HepG2 (cell line): Measurements from ENCODE around the gene TMTC4. TPM values are rescaled to one million over a fixed set of nuclear protein-coding genes. Genes with fewer than 3 reads are reported as not detected.
A peak's percentile ranks its signal among the peaks of the same experiment; 100 is the strongest.
"Not testable (repeated sequence)": the region's sequence is repeated elsewhere in the genome, so short reads cannot be mapped to it uniquely, and the experiment has no call there.

Experiments
- ATAC-seq: fragments of 200-7000 bp; cut with Tn5 transposase; 3 replicates; pipeline ENCODE4 v1.9.1; 2020; ENCODE audit warnings: mild to moderate bottlenecking, moderate library complexity
- BruUV-seq: library from RNA; stranded (reverse); fragments of 400-500 nt; replicated peaks from 2 replicates; lab custom pipeline; 2021; lab: Mats Ljungman, UMichigan
- CTCF ChIA-PET: fragments of 300-600 bp; formaldehyde crosslinking; extraction: SDS; loops from one replicate; lab custom pipeline; 2021; ENCODE audit warnings: low total read pairs, inconsistent platforms, low intra/inter-chr PET ratio; lab: Yijun Ruan, JAX
- POLR2A ChIA-PET: fragments of 350-600 bp; sonication (Branson Sonifier 250); formaldehyde crosslinking; loops from one replicate; lab custom pipeline; 2020; ENCODE audit warnings: antibody characterized with exemption, inconsistent platforms; lab: Yijun Ruan, JAX
- DNase-seq: peaks from one replicate; pipeline ENCODE4 v3.0.0-alpha.2; 2015; ENCODE audit warnings: low spot score
- FAIRE-seq: peaks from 3 replicates; lab custom pipeline; 2011; peaks lifted over from hg19 to GRCh38; lab: Jason Lieb, UNC
- H2AFZ ChIP-seq: one replicate; pipeline ENCODE4 v1.6.1; 2011; ENCODE audit warnings: low read length, inconsistent platforms
- H3K27ac ChIP-seq: fragments of 300-600 bp; 3 replicates; pipeline ENCODE4 v1.8.0; 2011; ENCODE audit warnings: mixed run types, mild to moderate bottlenecking, mixed read lengths, low read length, inconsistent platforms; ENCODE audit not compliant: insufficient read depth; ENCODE audit errors: extremely low read length
- H3K27me3 ChIP-seq, 2 experiments: fragments of 200-600 bp in 1 of 2; 2 replicates in 1 of 2; 3 replicates in 1 of 2; pipeline versions ENCODE4 v1.6.0 to v1.8.0; 2011; ENCODE audit warnings: low read length in 2 of 2, mild to moderate bottlenecking in 2 of 2, moderate library complexity in 2 of 2, inconsistent platforms in 1 of 2; ENCODE audit not compliant: insufficient read depth in 2 of 2, control insufficient read depth in 1 of 2
- H3K36me3 ChIP-seq, 2 experiments: fragments of 200-600 bp in 1 of 2; replicated peaks in 1 of 2; 2 replicates in 1 of 2; 3 replicates in 1 of 2; pipeline versions ENCODE4 v1.5.1 to v1.8.0; 2011; ENCODE audit warnings: low read length in 2 of 2, inconsistent platforms in 1 of 2; ENCODE audit not compliant: insufficient read depth in 2 of 2, control insufficient read depth in 1 of 2
- H3K4me1 ChIP-seq: 2 replicates; pipeline ENCODE4 v1.5.1; 2012; ENCODE audit warnings: low read length, inconsistent platforms; ENCODE audit not compliant: insufficient read depth
- H3K4me2 ChIP-seq: 2 replicates; pipeline ENCODE4 v1.6.0; 2011; ENCODE audit warnings: low read depth, low read length, inconsistent platforms
- H3K4me3 ChIP-seq, 3 experiments: fragments of 200-600 bp in 1 of 3; sonication (generic), shearing (Covaris generic) in 1 of 3; replicated peaks in 1 of 3; 2 replicates each; pipeline ENCODE4 v1.5.1; 2011 to 2016; ENCODE audit warnings: low read length in 3 of 3, inconsistent platforms in 2 of 3, low read depth in 2 of 3, mild to moderate bottlenecking in 2 of 3, control low read depth in 1 of 3, mixed read lengths in 1 of 3; ENCODE audit not compliant: insufficient read depth in 1 of 3
- H3K79me2 ChIP-seq: one replicate; pipeline ENCODE4 v1.6.1; 2011; ENCODE audit warnings: low read length, inconsistent platforms; ENCODE audit not compliant: insufficient read depth
- H3K9ac ChIP-seq: 2 replicates; pipeline ENCODE4 v1.6.0; 2011; ENCODE audit warnings: mild to moderate bottlenecking, low read depth, low read length, inconsistent platforms; ENCODE audit not compliant: insufficient read depth
- H3K9me3 ChIP-seq: 2 replicates; pipeline ENCODE4 v1.5.1; 2012; ENCODE audit warnings: mild to moderate bottlenecking, low read length
- H4K20me1 ChIP-seq: 2 replicates; pipeline ENCODE4 v1.6.0; 2011; ENCODE audit warnings: inconsistent platforms, mild to moderate bottlenecking, low read length, moderate library complexity; ENCODE audit not compliant: insufficient read depth
- CEBPG ChIP-seq: IDR thresholded peaks from 2 replicates; pipeline ENCODE4 v1.6.1; 2016
- ESRRA ChIP-seq: sonication (generic); formaldehyde crosslinking; IDR thresholded peaks from 2 replicates; pipeline ENCODE4 v1.5.1; 2020; ENCODE audit warnings: mild to moderate bottlenecking, low read depth, missing genetic modification reagents
- GLI4 ChIP-seq: sonication (generic); formaldehyde crosslinking; IDR thresholded peaks from 2 replicates; pipeline ENCODE4 v1.5.1; 2020; ENCODE audit warnings: missing genetic modification reagents, mild to moderate bottlenecking, moderate library complexity, borderline replicate concordance
- JUNB ChIP-seq: sonication (generic); formaldehyde crosslinking; IDR thresholded peaks from 2 replicates; pipeline ENCODE4 v1.8.0; 2022; ENCODE audit warnings: missing genetic modification reagents, mild to moderate bottlenecking, borderline replicate concordance
- MAFG ChIP-seq: sonication (generic); formaldehyde crosslinking; IDR thresholded peaks from 2 replicates; pipeline ENCODE4 v1.5.1; 2020; ENCODE audit warnings: mild to moderate bottlenecking, missing genetic modification reagents
- PPARG ChIP-seq: conservative IDR thresholded peaks from 2 replicates; pipeline ENCODE4 v1.6.1; 2016; ENCODE audit warnings: missing biosample characterization, missing genetic modification reagents
- ZNF251 ChIP-seq: sonication (generic); formaldehyde crosslinking; IDR thresholded peaks from 2 replicates; pipeline ENCODE4 v1.9.0; 2021; ENCODE audit warnings: mild to moderate bottlenecking, missing genetic modification reagents
- ZNF605 ChIP-seq: sonication (generic); formaldehyde crosslinking; IDR thresholded peaks from 2 replicates; pipeline ENCODE4 v1.8.0; 2022; ENCODE audit warnings: mild to moderate bottlenecking, missing genetic modification reagents
- ZNF777 ChIP-seq: sonication (generic); formaldehyde crosslinking; IDR thresholded peaks from 2 replicates; pipeline ENCODE4 v1.4.0; 2020; ENCODE audit warnings: missing genetic modification reagents
- ZSCAN29 ChIP-seq: sonication (generic); formaldehyde crosslinking; conservative IDR thresholded peaks from 2 replicates; pipeline ENCODE4 v1.4.0; 2020; ENCODE audit warnings: mild to moderate bottlenecking, missing genetic modification reagents
- WGBS: methylation state at CpG from one replicate; pipeline ENCODE4 v1.1.6; 2017; ENCODE audit warnings: low lambda C conversion rate; 5-methylcytosine and 5-hydroxymethylcytosine counted together
- in situ Hi-C: cut with HindIII; loops from 2 replicates; pipeline ENCODE4 v1.10.0; 2017; ENCODE audit warnings: low pct_unique_long_range_greater_than_20kb; ENCODE audit not compliant: extremely low pct_ligation_motif_present
- intact Hi-C: fragments of 100-400 bp; cut with micrococcal nuclease; formaldehyde crosslinking; loops from one replicate; pipeline ENCODE4 v1.10.0; 2022; ENCODE audit not compliant: unreplicated experiment
- polyA plus RNA-seq, 8 experiments: library from polyadenylated mRNA; depleted of rRNA in 3 of 8; stranded (reverse) in 7 of 8; unstranded in 1 of 8; fragments of >200 nt; fragmentation: Illumina TruSeq in 4 of 8; extraction: Trizol in 4 of 8; gene quantifications; 2 replicates each; pipeline versions ENCODE4 v1.2.1 to v1.2.3, GENCODE V29; 2011 to 2016; ENCODE audit warnings: low read depth in 4 of 8, missing spikeins in 1 of 8, mixed read lengths in 1 of 8; ENCODE audit not compliant: insufficient read depth in 1 of 8
- total RNA-seq, 5 experiments: library from RNA; depleted of rRNA; stranded (reverse); fragments of >200 nt; fragmentation: Illumina TruSeq; extraction: Trizol; gene quantifications; 2 replicates each; pipeline ENCODE4 v1.2.3, GENCODE V29; 2016; ENCODE audit warnings: low read depth in 1 of 5
- TF ChIP-seq, protein P1 (sequence below): fragments of 450-650 bp; IDR thresholded peaks from 2 replicates; pipeline ENCODE4 v1.6.1; 2017; ENCODE audit warnings: mild to moderate bottlenecking

TMTC4 gene
- total and polyA plus RNA-seq, 2 of the 13 experiments (the other 11 are each of a cell fraction or from before 2014, with no cell fraction given) = 16.0 to 22.6 TPM

- Histone ChIP-seq H3K27ac (no peak overlapping the region), H3K9ac (no peak overlapping the region), H3K9me3 (no peaks in the 10 kb centered on the region), H2AFZ (no peak overlapping the region), H3K36me3 (no peaks in the 10 kb centered on the region), H3K4me1 (peaks cover 7% of the 10 kb centered on the region; the same call in 1 of the 2 replicates), H3K79me2 (no peaks in the 10 kb centered on the region), H4K20me1 (no peaks in the 10 kb centered on the region), H3K4me2 (no peak overlapping the region), H3K4me3 (no peak overlapping the region), H3K27me3 (no peaks in the 10 kb centered on the region)
- ATAC-seq (no peak), FAIRE-seq (no peak), DNase-seq (no peak)
- CTCF ChIA-PET = no interaction called here
- WGBS = 68% methylated on average over 4 of the region's 4 CpGs
- intact Hi-C loops = no loop called here
- in situ Hi-C loops = loop anchor here (25.0 kb wide), 1 partner anchor 531 kb away; no protein-coding TSS in a partner anchor
- POLR2A ChIA-PET = no interaction called here
- TF ChIP-seq ZNF251 (CRISPR knock-in tag) (no peak), CEBPG (CRISPR knock-in tag) (no peak), ZNF605 (CRISPR knock-in tag) (peak; percentile 92), MAFG (CRISPR knock-in tag) (no peak), ESRRA (CRISPR knock-in tag) (no peak), ZNF777 (CRISPR knock-in tag) (no peak), GLI4 (CRISPR knock-in tag) (no peak), JUNB (CRISPR knock-in tag) (no peak)
- BruUV-seq = no TSS peak
Observed at GRCh38 chr13:100581030-100581429, 93.6 kb downstream of the TMTC4 start.

GRCh38 chr13:100580045-100580444 is 94.5 kb downstream of the TMTC4 start:
- H2AFZ ChIP-seq = no peak overlapping the region
- in situ Hi-C loops = loop anchor here (25.0 kb wide), 1 partner anchor 532 kb away; no protein-coding TSS in a partner anchor
- BruUV-seq = no TSS peak
- no peak for FAIRE-seq
- no peaks in the 10 kb centered on the region for H4K20me1 ChIP-seq
- TF ChIP-seq PPARG (no peak), ZSCAN29 (CRISPR knock-in tag) (no peak)
- TF ChIP-seq, protein P1, sequence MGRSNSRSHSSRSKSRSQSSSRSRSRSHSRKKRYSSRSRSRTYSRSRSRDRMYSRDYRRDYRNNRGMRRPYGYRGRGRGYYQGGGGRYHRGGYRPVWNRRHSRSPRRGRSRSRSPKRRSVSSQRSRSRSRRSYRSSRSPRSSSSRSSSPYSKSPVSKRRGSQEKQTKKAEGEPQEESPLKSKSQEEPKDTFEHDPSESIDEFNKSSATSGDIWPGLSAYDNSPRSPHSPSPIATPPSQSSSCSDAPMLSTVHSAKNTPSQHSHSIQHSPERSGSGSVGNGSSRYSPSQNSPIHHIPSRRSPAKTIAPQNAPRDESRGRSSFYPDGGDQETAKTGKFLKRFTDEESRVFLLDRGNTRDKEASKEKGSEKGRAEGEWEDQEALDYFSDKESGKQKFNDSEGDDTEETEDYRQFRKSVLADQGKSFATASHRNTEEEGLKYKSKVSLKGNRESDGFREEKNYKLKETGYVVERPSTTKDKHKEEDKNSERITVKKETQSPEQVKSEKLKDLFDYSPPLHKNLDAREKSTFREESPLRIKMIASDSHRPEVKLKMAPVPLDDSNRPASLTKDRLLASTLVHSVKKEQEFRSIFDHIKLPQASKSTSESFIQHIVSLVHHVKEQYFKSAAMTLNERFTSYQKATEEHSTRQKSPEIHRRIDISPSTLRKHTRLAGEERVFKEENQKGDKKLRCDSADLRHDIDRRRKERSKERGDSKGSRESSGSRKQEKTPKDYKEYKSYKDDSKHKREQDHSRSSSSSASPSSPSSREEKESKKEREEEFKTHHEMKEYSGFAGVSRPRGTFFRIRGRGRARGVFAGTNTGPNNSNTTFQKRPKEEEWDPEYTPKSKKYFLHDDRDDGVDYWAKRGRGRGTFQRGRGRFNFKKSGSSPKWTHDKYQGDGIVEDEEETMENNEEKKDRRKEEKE = no peak
- TF ChIP-seq, all 625 proteins: peak for 0
- Histone ChIP-seq H3K4me1 (peaks cover 12% of the 10 kb centered on the region), H3K79me2 (no peaks in the 10 kb centered on the region), H3K9me3 (no peaks in the 10 kb centered on the region), H3K4me2 (no peak overlapping the region), H3K36me3 (no peaks in the 10 kb centered on the region), H3K27me3 (no peaks in the 10 kb centered on the region), H3K27ac (no peak overlapping the region), H3K9ac (no peak overlapping the region), H3K4me3 (no peak overlapping the region)
- ATAC-seq (no peak), DNase-seq (no peak)
- ChIA-PET POLR2A (no interaction called here), CTCF (no interaction called here)
- 62% methylated on average over 10 of the region's 12 CpGs for WGBS
- intact Hi-C loops = no loop called here

DNA sequence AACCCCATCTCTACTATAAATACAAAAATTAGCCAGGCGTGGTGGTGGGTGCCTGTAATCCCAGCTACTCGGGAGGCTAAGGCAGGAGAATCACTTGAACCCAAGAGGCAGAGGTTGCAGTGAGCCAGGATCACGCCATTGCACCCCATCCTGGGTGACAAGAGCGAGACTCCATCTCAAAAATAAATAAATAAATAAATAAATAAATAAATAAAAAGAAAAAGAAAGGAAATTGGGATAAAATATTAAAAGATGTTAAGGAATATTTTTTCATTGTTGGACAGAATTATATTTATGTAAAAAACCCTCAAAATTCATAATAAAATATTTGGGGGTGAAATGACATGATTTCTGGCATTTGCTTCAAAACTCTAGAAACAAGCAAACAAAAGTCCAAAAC is 97.4 kb downstream of the TMTC4 start:
- BruUV-seq, H3K4me3 ChIP-seq, H3K36me3 ChIP-seq, FAIRE-seq, H3K27ac ChIP-seq, H3K79me2 ChIP-seq, H3K4me2 ChIP-seq, H3K27me3 ChIP-seq, H4K20me1 ChIP-seq, POLR2A ChIA-PET, ATAC-seq, DNase-seq, H3K9ac ChIP-seq, H3K9me3 ChIP-seq, H2AFZ ChIP-seq, CTCF ChIA-PET, intact Hi-C loops: not testable (repeated sequence)
- in situ Hi-C loops = loop anchor here (25.0 kb wide), 1 partner anchor 535 kb away; no protein-coding TSS in a partner anchor
- 83% methylated on average over 4 of the region's 4 CpGs for WGBS
- peaks cover 14% of the 10 kb centered on the region for H3K4me1 ChIP-seq
